Lower lobe of right lung (tissue), 2 donors: ENCODE results near the gene RPSA. TPM values are rescaled to one million over a fixed set of nuclear protein-coding genes. Genes with fewer than 3 reads are reported as not detected.

ENCODE experiments used
- ATAC-seq, 2 donors: fragments of 200-7000 bp; cut with Tn5 transposase; one replicate each; pipeline ENCODE4 v1.9.1; 2020 to 2022; ENCODE audit warnings: mild to moderate bottlenecking in 2 of 2, moderate library complexity in 2 of 2
- DNase-seq: peaks from one replicate; pipeline ENCODE4 v3.0.0-alpha.2; 2020
- H3K27ac ChIP-seq: fragments of 200-600 bp; one replicate; pipeline ENCODE4 v1.8.0; 2022
- H3K27me3 ChIP-seq: fragments of 200-600 bp; one replicate; pipeline ENCODE4 v1.8.0; 2022; ENCODE audit warnings: low read depth
- H3K36me3 ChIP-seq: fragments of 200-600 bp; one replicate; pipeline ENCODE4 v1.8.0; 2022; ENCODE audit warnings: mild to moderate bottlenecking
- H3K4me1 ChIP-seq: fragments of 200-600 bp; one replicate; pipeline ENCODE4 v1.8.0; 2022
- H3K4me3 ChIP-seq: fragments of 200-600 bp; one replicate; pipeline ENCODE4 v1.8.0; 2022; ENCODE audit warnings: mild to moderate bottlenecking
- H3K9me3 ChIP-seq: fragments of 200-600 bp; one replicate; pipeline ENCODE4 v1.8.0; 2022
- intact Hi-C: fragments of 100-400 bp; cut with DNase I; formaldehyde crosslinking; loops from one replicate; pipeline ENCODE4 v1.11.0; 2022
- total RNA-seq: library from RNA; stranded (reverse); fragmentation: NEBNext Ultra II Directional; extraction: Animal tissue kit (Norgen Biotek cat#: 25700); gene quantifications from one replicate; pipeline ENCODE4 v1.2.1, GENCODE V29; 2021
- TF ChIP-seq, protein P1 (sequence below): fragments of 200-600 bp; IDR thresholded peaks from one replicate; pipeline ENCODE4 v1.8.0; 2022; ENCODE audit warnings: antibody characterized with exemption, mild to moderate bottlenecking
- donor health status: DM: no; HTN: yes; CAD: no; lungs with severe emphysema.

The RPSA gene
- total RNA-seq, 1 donor from 2014 or later, result 778 TPM

DNA sequence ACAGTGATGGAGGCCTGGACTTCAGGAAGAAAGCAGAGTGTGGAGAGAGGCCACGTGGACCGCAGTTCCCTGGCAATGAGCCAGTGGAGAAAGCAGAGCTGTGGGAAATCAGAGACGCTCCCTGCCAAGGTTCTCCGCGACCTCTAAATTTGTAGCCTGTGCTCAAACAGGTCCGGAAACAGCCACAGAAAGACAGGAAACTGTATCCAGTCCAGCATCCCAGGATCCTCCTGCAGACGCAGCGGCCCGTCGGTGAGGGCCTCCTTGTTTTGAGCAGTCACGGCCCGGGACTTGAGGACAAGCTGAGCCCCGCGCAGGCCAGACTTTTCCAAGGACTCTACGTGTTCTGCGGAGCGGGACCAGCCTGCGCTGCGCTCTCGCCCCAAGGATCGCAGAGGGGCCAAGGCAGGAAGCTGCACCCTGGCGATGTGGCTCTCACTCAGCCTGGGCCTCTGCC is 22.3 kb downstream of the RPSA start:
- intact Hi-C loops, result no loop called here
- H3K27ac ChIP-seq, result no peak overlapping the region
- no peaks in the 10 kb centered on the region for H3K9me3 ChIP-seq

GRCh38 chr3:39429466-39429865 is 22.9 kb downstream of the RPSA start:
- Histone ChIP-seq H3K36me3 (no peaks in the 10 kb centered on the region), H3K4me1 (peaks cover 6% of the 10 kb centered on the region), H3K27me3 (no peaks in the 10 kb centered on the region), H3K4me3 (no peak overlapping the region), H3K9me3 (no peaks in the 10 kb centered on the region), H3K27ac (no peak overlapping the region)
- no peak for DNase-seq
- ATAC-seq, result no peak
- intact Hi-C loops, result no loop called here
- TF ChIP-seq, protein P1, sequence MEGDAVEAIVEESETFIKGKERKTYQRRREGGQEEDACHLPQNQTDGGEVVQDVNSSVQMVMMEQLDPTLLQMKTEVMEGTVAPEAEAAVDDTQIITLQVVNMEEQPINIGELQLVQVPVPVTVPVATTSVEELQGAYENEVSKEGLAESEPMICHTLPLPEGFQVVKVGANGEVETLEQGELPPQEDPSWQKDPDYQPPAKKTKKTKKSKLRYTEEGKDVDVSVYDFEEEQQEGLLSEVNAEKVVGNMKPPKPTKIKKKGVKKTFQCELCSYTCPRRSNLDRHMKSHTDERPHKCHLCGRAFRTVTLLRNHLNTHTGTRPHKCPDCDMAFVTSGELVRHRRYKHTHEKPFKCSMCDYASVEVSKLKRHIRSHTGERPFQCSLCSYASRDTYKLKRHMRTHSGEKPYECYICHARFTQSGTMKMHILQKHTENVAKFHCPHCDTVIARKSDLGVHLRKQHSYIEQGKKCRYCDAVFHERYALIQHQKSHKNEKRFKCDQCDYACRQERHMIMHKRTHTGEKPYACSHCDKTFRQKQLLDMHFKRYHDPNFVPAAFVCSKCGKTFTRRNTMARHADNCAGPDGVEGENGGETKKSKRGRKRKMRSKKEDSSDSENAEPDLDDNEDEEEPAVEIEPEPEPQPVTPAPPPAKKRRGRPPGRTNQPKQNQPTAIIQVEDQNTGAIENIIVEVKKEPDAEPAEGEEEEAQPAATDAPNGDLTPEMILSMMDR, result no peak

More for the DNA sequence above, 22.3 kb downstream of the RPSA start:
- Histone ChIP-seq H3K4me1 (peaks cover 6% of the 10 kb centered on the region), H3K36me3 (no peaks in the 10 kb centered on the region), H3K27me3 (no peaks in the 10 kb centered on the region), H3K4me3 (no peak overlapping the region)
- peak; percentile 12 to 15 for ATAC-seq
- TF ChIP-seq, protein P1, result no peak
- DNase-seq, result no peak

DNA sequence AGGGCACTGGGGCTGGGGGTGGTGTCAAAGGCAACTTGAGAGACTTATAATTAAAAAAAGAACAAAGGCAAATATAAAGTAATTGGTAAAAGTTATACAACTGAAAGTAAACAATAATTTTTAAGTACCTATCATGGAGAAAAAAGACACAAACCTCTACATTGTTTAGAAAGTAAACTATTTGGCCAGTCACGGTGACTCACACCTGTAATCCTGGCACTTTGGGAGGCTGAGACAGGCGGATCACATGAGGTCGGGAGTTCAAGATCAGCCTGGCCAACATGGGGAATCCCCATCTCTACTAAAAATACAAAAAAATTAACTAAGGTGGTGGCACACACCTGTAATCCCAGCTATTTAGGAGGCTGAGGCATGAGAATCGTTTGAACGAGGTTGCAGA is 25.8 kb downstream of the RPSA start:
- no peak for ATAC-seq
- intact Hi-C loops, result no loop called here
- H3K27ac ChIP-seq, result no peak overlapping the region
- peaks cover 6% of the 10 kb centered on the region for H3K4me1 ChIP-seq
- H3K27me3 ChIP-seq, result no peaks in the 10 kb centered on the region
- no peak for DNase-seq
- no peak overlapping the region for H3K4me3 ChIP-seq
- no peaks in the 10 kb centered on the region for H3K36me3 ChIP-seq
- TF ChIP-seq, protein P1, result no peak
- no peaks in the 10 kb centered on the region for H3K9me3 ChIP-seq

DNA sequence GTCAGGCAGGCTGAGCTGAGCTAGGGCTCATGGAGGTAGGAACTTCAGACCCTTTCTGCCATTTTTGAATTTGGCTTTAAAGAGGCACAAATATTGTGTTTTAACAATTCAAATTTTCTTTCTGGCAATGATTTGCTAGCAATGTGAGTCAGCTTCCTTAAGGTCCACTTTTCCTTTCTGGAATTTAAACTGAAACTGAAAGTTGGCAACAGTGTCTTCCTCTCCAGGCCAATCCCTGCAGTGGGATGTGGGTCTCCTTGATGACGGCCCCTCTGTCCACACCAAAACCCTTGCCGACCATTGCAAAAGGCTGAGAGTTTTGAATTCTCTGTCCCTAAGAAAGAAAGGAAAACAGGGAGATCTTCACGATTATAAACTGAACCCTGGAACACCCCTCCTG is 27.1 kb downstream of the RPSA start:
- DNase-seq (no peak), ATAC-seq (peak; percentile 26 to 72)
- intact Hi-C loops, result no loop called here
- no peaks in the 10 kb centered on the region for H3K27me3 ChIP-seq
- H3K4me3 ChIP-seq, result no peak overlapping the region
- H3K27ac ChIP-seq, result peak overlapping the region; percentile 56
- no peaks in the 10 kb centered on the region for H3K9me3 ChIP-seq
- peaks cover 6% of the 10 kb centered on the region for H3K4me1 ChIP-seq
- H3K36me3 ChIP-seq, result no peaks in the 10 kb centered on the region
- TF ChIP-seq, protein P1, result no peak

DNA sequence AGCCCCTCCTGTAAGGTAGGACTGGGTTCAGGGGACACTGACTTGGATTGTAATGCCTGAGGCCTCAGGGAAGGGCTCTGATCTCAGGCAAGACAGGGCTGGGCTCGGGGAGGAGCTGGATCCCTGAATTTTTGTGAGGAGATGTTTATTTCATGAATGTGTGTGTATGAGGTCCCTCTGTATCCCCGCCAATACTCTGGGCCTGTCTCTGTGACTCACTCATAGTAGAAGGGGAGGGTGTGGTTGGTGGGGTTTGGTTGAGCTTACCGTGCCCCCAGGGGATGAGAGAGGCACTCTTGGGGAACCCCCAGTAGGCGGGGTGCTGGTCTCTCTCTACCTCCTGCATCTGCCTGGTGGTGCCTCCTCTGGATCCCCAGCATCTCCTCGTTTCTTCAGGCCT is 28.1 kb downstream of the RPSA start:
- no peak overlapping the region for H3K4me3 ChIP-seq
- peak in 1 of 2 donors; percentile 31 for ATAC-seq
- H3K27ac ChIP-seq, result no peak overlapping the region
- H3K9me3 ChIP-seq, result no peaks in the 10 kb centered on the region
- TF ChIP-seq, protein P1, result no peak
- H3K36me3 ChIP-seq, result no peaks in the 10 kb centered on the region
- intact Hi-C loops, result no loop called here
- H3K27me3 ChIP-seq, result no peaks in the 10 kb centered on the region
- DNase-seq, result no peak
- H3K4me1 ChIP-seq, result peaks cover 6% of the 10 kb centered on the region
